ENCODE results near the gene ATXN1.

GRCh38 chr6:16409531-16410441 is 351.5 kb downstream of the ATXN1 start:
- TF ChIP-seq, protein P1, sequence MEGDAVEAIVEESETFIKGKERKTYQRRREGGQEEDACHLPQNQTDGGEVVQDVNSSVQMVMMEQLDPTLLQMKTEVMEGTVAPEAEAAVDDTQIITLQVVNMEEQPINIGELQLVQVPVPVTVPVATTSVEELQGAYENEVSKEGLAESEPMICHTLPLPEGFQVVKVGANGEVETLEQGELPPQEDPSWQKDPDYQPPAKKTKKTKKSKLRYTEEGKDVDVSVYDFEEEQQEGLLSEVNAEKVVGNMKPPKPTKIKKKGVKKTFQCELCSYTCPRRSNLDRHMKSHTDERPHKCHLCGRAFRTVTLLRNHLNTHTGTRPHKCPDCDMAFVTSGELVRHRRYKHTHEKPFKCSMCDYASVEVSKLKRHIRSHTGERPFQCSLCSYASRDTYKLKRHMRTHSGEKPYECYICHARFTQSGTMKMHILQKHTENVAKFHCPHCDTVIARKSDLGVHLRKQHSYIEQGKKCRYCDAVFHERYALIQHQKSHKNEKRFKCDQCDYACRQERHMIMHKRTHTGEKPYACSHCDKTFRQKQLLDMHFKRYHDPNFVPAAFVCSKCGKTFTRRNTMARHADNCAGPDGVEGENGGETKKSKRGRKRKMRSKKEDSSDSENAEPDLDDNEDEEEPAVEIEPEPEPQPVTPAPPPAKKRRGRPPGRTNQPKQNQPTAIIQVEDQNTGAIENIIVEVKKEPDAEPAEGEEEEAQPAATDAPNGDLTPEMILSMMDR (IDR thresholded peaks at IDR 0.05; ENCODE audit: control extremely low read depth in 1 of 3, insufficient read depth in 1 of 3, low read depth in 1 of 3, low read length in 3 of 3): peak; percentile 80 to 89 (median 84)
- no peak for TF ChIP-seq HDAC6 (IDR thresholded peaks at IDR 0.05; ENCODE audit: low read depth, low read length)
